Measurements from ENCODE around the gene SLAMF1.
A peak's percentile ranks its signal among the peaks of the same experiment; 100 is the strongest.

Gene SLAMF1

DNA sequence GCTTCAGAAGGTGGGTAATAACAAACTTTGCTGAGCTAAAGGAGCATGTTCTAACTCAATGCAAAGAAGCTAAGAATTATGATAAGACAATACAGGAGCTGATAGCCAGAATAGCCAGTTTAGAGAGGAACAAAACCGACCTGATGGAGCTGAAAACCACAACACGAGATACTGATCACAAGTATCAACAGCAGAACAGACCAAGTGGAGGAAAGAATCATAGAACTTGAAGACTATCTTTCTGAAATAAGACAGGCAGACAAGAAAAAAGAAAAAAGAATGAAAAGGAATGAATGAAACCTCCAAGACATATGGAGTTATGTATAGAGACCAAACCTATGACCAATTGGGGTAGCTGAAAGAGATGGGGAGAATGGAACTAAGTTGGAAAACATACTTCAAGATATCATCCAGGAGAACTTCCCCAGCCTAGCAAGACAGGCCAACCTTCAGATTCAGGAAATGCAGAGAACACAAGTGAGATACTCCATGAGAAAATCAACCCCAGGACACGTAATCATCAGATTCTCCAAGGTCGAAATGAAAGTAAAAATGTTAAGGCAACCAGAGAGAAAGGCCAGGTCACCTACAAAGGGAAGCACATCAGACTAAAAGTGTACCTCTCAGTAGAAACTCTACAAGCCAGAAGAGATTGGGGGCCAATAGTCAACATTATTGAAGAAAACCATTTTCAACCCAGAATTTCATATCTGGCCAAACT lies 88.0 kb downstream of the SLAMF1 start:
- peak in 1 of 2 donors; percentile 61 for DNase-seq
